Loucy (cell line): Measurements from ENCODE around the gene SEC14L1.

Source experiments
- EZH2phosphoT487 ChIP-seq: fragments of 200-600 bp; IDR thresholded peaks from 2 replicates; pipeline ENCODE4 v1.6.1; 2018; ENCODE audit warnings: antibody characterized with exemption, mild to moderate bottlenecking, moderate library complexity, borderline replicate concordance
- TF ChIP-seq, protein P1 (sequence below): fragments of 200-600 bp; sonication (generic); conservative IDR thresholded peaks from 2 replicates; pipeline ENCODE4 v1.5.1; 2014; ENCODE audit warnings: mild to moderate bottlenecking, antibody characterized with exemption, low read length

DNA sequence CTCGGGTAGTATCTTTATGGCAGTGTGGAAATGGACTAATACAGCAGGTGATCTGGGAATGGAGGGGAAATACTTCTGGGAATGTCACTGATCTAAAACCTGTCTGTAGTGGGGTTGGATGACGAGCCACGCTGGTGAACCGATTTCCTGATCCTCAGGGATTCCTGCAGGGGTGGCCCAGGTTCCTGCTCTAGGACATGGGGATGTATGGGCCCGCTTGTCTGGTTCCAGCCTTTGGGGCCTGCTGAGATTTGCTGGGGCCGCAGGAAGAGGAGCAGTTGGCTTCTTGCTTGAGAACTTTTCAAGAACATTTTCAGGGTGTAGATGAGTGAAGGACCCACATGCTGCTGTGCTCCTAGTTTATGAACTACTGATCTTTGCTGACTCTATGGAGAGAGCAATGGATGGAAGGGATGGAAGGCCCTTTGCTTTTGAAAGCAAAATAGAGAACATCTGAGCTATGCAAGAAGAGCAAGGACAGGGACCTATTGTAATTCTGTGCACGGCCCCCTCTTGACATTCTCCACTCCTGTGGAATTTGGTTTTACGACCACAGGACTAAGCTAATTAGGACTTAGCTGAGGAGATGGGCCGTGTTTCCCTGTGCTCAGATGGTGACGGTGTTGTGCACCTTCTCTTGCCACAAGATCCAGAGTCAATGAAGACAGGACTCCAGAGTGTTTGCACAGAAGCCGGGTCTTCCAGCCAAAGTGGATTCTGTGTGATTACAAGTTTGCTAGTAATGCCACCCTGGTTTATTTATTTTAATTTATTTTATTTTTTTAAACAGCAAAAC lies 90.5 kb downstream of the SEC14L1 start:
- no peak for TF ChIP-seq EZH2phosphoT487
- TF ChIP-seq, protein P1, sequence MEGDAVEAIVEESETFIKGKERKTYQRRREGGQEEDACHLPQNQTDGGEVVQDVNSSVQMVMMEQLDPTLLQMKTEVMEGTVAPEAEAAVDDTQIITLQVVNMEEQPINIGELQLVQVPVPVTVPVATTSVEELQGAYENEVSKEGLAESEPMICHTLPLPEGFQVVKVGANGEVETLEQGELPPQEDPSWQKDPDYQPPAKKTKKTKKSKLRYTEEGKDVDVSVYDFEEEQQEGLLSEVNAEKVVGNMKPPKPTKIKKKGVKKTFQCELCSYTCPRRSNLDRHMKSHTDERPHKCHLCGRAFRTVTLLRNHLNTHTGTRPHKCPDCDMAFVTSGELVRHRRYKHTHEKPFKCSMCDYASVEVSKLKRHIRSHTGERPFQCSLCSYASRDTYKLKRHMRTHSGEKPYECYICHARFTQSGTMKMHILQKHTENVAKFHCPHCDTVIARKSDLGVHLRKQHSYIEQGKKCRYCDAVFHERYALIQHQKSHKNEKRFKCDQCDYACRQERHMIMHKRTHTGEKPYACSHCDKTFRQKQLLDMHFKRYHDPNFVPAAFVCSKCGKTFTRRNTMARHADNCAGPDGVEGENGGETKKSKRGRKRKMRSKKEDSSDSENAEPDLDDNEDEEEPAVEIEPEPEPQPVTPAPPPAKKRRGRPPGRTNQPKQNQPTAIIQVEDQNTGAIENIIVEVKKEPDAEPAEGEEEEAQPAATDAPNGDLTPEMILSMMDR: no peak
